ENCODE results near the gene NXPH1.

The NXPH1 gene

DNA sequence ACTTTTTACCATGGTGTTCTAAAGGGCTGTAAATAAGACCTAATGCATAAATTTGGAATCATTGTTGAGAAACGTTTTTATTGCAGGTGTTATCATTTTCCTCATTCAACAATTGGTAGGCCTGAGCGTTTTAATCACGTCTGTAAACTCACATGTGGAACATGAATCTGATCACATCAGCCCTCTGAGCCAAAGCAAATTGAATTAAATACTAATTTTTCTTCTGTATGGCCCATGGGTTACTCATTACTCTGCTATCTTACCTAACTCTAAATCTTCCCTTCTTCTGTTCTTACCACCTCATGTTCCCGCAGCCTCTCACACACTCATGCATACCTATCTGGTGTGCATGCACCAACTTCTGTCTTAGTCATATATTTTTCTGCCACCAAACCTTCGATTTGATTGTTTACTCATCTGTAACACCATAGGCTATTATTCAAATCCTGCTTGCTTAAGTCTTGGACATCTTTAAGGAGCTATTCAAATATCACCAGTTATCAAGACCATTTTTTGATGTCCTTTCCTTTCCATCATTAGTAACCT lies 82.3 kb downstream of the NXPH1 start:
- Histone ChIP-seq H3K4me3 (ENCODE audit: low read depth in 1 of 2, low read length in 2 of 2) (no peak overlapping the region), H3K9me3 (ENCODE audit: low read length) (no peaks in the 10 kb centered on the region), H3K27ac (ENCODE audit: low read depth, low read length) (no peak overlapping the region), H3K27me3 (ENCODE audit: control insufficient read depth in 1 of 2, insufficient read depth in 2 of 2, low read length in 2 of 2) (no peaks in the 10 kb centered on the region), H3K9ac (ENCODE audit: low read length) (no peak overlapping the region), H3K4me1 (ENCODE audit: insufficient read depth, low read length) (no peaks in the 10 kb centered on the region), H3K36me3 (ENCODE audit: insufficient read depth, low read length) (no peaks in the 10 kb centered on the region)

DNA sequence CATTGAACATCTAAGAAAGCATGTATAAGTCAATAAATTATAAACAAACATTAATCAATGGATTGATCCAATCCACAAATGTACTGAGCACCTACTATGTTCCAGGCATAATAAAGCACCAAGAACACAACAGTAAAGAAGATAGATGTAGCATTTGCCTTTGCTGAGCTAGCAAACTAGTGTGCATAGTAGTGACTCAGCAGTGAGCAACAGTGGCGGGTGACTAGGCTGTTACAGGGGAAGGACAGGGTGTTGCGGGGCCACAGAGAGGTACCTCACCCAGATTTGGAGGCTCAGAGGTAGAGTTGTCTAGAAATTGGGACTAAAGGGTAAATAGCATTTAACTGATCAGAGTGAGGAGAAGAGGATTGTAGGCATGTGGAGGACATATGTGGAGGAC lies 83.6 kb downstream of the NXPH1 start:
- Histone ChIP-seq H3K9me3 (ENCODE audit: low read length) (no peaks in the 10 kb centered on the region), H3K27me3 (ENCODE audit: control insufficient read depth in 1 of 2, insufficient read depth in 2 of 2, low read length in 2 of 2) (no peaks in the 10 kb centered on the region), H3K27ac (ENCODE audit: low read depth, low read length) (no peak overlapping the region), H3K36me3 (ENCODE audit: insufficient read depth, low read length) (no peaks in the 10 kb centered on the region), H3K4me3 (ENCODE audit: low read depth in 1 of 2, low read length in 2 of 2) (no peak overlapping the region), H3K9ac (ENCODE audit: low read length) (no peak overlapping the region), H3K4me1 (ENCODE audit: insufficient read depth, low read length) (no peaks in the 10 kb centered on the region)

DNA sequence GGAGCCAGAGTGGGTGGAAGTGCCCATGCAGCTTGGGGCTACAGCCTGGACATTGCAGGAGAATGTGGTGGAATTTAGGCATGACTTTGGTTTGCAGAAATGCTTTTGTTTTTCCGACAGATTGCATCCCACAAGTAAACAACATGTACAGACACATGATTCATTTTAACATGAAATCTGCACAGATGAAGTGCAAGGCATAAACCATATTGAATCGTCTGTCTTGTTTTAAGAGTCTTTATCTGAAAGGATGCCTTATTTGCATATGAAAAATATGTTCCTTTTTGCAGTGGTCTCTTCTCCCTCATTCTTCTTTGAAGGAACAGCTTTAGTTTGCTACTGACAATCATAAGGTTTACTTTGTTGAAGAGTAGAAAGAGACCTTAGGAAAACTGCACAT lies 94.9 kb downstream of the NXPH1 start:
- H3K36me3 ChIP-seq (ENCODE audit: insufficient read depth, low read length) = no peaks in the 10 kb centered on the region
- no peak overlapping the region for H3K27ac ChIP-seq (ENCODE audit: low read depth, low read length)

DNA sequence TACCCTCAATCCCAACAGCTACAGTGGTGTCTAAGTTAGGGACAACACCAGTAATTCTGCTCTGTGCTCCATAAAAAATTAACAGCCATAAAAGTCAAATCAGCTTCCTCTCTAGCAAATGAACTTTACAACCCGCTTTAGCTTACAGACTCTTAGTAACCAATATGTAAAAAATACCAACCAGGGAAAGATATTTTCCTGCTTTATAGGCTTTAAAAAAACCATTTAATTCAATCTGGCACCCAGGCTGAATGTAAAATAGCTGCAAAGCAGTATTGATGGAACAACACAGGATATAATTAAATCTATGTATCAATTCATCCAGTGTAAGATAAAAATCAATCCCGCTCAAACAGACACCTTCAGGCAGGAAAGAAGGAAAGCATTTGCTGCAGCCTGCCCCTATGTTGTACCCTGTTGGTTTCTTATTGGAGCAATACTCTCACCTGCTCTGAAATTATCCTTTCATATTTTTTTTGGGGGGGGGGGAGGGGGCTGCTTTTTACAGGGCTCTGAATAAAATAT lies 98.6 kb downstream of the NXPH1 start:
- no peaks in the 10 kb centered on the region for H3K36me3 ChIP-seq (ENCODE audit: insufficient read depth, low read length)
- no peak overlapping the region for H3K4me3 ChIP-seq (ENCODE audit: low read depth in 1 of 2, low read length in 2 of 2)
- H3K27ac ChIP-seq (ENCODE audit: low read depth, low read length) = no peak overlapping the region
- no peaks in the 10 kb centered on the region for H3K27me3 ChIP-seq (ENCODE audit: control insufficient read depth in 1 of 2, insufficient read depth in 2 of 2, low read length in 2 of 2)
- no peaks in the 10 kb centered on the region for H3K4me1 ChIP-seq (ENCODE audit: insufficient read depth, low read length)
- H3K9ac ChIP-seq (ENCODE audit: low read length) = no peak overlapping the region
- H3K9me3 ChIP-seq (ENCODE audit: low read length) = no peaks in the 10 kb centered on the region

More for the DNA sequence above, 94.9 kb downstream of the NXPH1 start:
- Histone ChIP-seq H3K4me3 (ENCODE audit: low read depth in 1 of 2, low read length in 2 of 2) (no peak overlapping the region), H3K27me3 (ENCODE audit: control insufficient read depth in 1 of 2, insufficient read depth in 2 of 2, low read length in 2 of 2) (no peaks in the 10 kb centered on the region), H3K4me1 (ENCODE audit: insufficient read depth, low read length) (no peaks in the 10 kb centered on the region), H3K9ac (ENCODE audit: low read length) (no peak overlapping the region), H3K9me3 (ENCODE audit: low read length) (no peaks in the 10 kb centered on the region)

DNA sequence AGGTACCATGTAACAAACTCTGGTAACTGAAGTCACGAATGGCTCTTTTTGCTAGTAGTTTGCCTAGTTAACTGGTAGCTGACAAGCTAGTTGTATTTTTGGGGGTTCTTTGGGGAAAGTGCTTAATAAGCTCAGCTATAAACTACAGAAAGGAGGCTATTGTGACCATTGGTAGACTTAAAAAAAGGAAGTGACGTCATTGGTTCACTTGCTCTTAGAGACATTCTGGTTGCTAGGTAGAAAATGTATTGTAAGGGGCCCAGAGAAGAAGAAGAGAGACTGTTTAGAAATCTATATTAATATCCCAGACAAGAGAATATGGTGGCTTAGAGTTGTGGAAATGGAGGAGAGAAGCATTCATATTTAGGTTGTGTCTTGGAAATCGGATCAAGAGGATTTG lies 103.0 kb downstream of the NXPH1 start:
- Histone ChIP-seq H3K27me3 (ENCODE audit: control insufficient read depth in 1 of 2, insufficient read depth in 2 of 2, low read length in 2 of 2) (no peaks in the 10 kb centered on the region), H3K9me3 (ENCODE audit: low read length) (no peaks in the 10 kb centered on the region), H3K9ac (ENCODE audit: low read length) (no peak overlapping the region), H3K27ac (ENCODE audit: low read depth, low read length) (no peak overlapping the region), H3K4me3 (ENCODE audit: low read depth in 1 of 2, low read length in 2 of 2) (no peak overlapping the region), H3K36me3 (ENCODE audit: insufficient read depth, low read length) (no peaks in the 10 kb centered on the region), H3K4me1 (ENCODE audit: insufficient read depth, low read length) (no peaks in the 10 kb centered on the region)

DNA sequence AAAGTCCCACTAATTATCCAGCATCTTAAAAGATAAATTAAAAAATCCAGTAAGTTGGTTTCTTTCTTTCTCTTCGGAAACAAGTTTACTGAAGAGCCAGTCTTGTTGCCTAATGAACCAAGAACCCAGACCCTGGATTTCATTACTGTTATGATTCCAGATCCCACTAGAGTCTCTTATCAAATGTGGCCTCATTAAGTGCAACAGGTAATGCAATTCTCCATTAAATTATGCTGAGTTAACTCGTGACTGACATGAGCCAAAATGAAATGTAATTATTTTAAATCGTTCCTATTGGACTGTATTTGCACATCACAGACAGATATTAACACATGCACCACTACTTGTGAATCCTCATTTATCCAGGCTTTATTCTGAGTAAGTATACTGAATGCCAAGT lies 115.6 kb downstream of the NXPH1 start:
- H3K4me3 ChIP-seq (ENCODE audit: low read depth in 1 of 2, low read length in 2 of 2) = no peak overlapping the region
- no peaks in the 10 kb centered on the region for H3K9me3 ChIP-seq (ENCODE audit: low read length)
- H3K4me1 ChIP-seq (ENCODE audit: insufficient read depth, low read length) = no peaks in the 10 kb centered on the region
- no peak overlapping the region for H3K27ac ChIP-seq (ENCODE audit: low read depth, low read length)
- no peaks in the 10 kb centered on the region for H3K36me3 ChIP-seq (ENCODE audit: insufficient read depth, low read length)
- no peaks in the 10 kb centered on the region for H3K27me3 ChIP-seq (ENCODE audit: control insufficient read depth in 1 of 2, insufficient read depth in 2 of 2, low read length in 2 of 2)
- no peak overlapping the region for H3K9ac ChIP-seq (ENCODE audit: low read length)

DNA sequence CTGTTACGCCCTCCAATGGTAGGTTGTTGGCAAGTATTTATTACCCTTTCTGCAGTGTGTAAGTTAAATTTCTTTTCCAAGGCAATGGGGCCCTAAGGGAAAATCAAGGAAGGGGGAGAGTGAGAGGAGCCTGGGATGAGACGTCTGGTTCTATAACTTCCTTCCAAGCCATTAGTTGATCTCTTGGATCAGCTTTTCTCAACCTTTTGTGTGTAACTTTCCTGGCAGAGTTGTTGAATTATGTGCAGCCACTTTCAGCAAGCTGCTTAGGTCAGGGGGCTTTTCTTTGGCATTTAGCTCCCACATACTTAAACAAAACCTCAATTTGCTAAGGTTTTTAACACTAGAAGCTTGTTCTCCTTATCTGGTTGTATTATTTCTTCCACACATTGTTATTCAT lies 127.1 kb downstream of the NXPH1 start:
- Histone ChIP-seq H3K9ac (ENCODE audit: low read length) (no peak overlapping the region), H3K4me1 (ENCODE audit: insufficient read depth, low read length) (peaks cover 4% of the 10 kb centered on the region), H3K27ac (ENCODE audit: low read depth, low read length) (no peak overlapping the region)

DNA sequence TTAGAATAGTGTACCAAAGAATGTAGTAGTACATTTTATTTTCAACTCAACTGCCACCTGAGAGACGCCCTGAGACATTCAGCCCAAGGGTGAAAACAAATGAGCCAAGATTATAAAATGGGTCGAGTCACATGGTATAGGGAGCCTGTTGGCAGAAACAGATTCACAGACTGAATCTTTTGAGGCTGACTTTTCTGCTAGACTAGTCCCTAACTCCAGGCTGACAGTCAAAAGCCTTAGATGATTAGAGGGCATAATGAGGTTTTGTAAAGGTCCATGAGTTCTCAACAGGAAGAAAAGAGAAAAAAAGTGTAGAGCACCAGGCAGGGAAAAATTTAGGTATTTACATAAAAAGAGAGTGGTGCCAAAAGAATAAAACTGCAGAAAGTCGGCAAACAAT lies 128.0 kb downstream of the NXPH1 start:
- Histone ChIP-seq H3K27ac (ENCODE audit: low read depth, low read length) (no peak overlapping the region), H3K9me3 (ENCODE audit: low read length) (no peaks in the 10 kb centered on the region), H3K4me3 (ENCODE audit: low read depth in 1 of 2, low read length in 2 of 2) (no peak overlapping the region), H3K9ac (ENCODE audit: low read length) (no peak overlapping the region), H3K36me3 (ENCODE audit: insufficient read depth, low read length) (no peaks in the 10 kb centered on the region), H3K27me3 (ENCODE audit: control insufficient read depth in 1 of 2, insufficient read depth in 2 of 2, low read length in 2 of 2) (no peaks in the 10 kb centered on the region), H3K4me1 (ENCODE audit: insufficient read depth, low read length) (peaks cover 4% of the 10 kb centered on the region)

More for the DNA sequence above, 127.1 kb downstream of the NXPH1 start:
- H3K27me3 ChIP-seq (ENCODE audit: control insufficient read depth in 1 of 2, insufficient read depth in 2 of 2, low read length in 2 of 2) = no peaks in the 10 kb centered on the region
- H3K4me3 ChIP-seq (ENCODE audit: low read depth in 1 of 2, low read length in 2 of 2) = no peak overlapping the region
- no peaks in the 10 kb centered on the region for H3K9me3 ChIP-seq (ENCODE audit: low read length)
- H3K36me3 ChIP-seq (ENCODE audit: insufficient read depth, low read length) = no peaks in the 10 kb centered on the region

DNA sequence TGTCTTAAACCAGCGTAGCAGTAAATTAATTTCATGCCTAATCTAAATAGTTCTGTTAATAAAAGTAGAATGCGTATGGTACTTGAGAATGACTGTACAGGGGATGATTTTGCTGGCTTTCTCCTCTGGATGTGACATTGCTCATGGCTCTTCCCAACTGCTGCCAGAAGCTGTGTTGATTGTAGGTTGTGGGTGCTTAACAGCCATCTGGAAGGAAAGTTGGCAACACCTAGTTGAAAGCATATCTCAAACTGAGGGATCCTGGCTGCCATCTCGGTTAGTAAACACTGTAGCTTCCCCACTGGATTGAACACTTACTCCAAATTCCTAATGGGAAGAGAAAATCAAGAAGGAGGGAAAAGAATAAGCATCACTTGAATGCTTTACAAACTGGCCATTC lies 130.9 kb downstream of the NXPH1 start:
- no peak overlapping the region for H3K4me3 ChIP-seq (ENCODE audit: low read depth in 1 of 2, low read length in 2 of 2)
- no peaks in the 10 kb centered on the region for H3K9me3 ChIP-seq (ENCODE audit: low read length)
- no peak overlapping the region for H3K9ac ChIP-seq (ENCODE audit: low read length)
- H3K27ac ChIP-seq (ENCODE audit: low read depth, low read length) = no peak overlapping the region
- H3K27me3 ChIP-seq (ENCODE audit: control insufficient read depth in 1 of 2, insufficient read depth in 2 of 2, low read length in 2 of 2) = no peaks in the 10 kb centered on the region
- H3K4me1 ChIP-seq (ENCODE audit: insufficient read depth, low read length) = peaks cover 4% of the 10 kb centered on the region
- no peaks in the 10 kb centered on the region for H3K36me3 ChIP-seq (ENCODE audit: insufficient read depth, low read length)

DNA sequence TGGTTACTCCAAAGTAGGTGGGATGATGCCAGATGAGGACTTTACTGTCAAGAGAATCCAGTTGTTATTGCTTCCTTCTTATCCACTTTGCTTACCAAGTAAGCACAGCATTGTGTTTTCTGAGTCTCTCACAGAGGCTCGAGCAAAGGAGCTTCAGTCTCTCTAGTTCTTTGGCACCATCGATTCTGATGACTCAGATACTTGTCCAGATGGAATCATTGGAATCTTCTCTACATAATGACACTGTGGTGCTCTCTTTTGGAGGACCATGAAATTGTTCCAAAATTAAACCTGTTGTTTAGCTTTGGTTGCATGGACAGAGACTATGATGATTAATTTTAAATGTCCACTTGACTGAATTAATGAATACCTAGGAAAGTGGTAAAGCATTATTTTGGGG lies 132.6 kb downstream of the NXPH1 start:
- no peaks in the 10 kb centered on the region for H3K27me3 ChIP-seq (ENCODE audit: control insufficient read depth in 1 of 2, insufficient read depth in 2 of 2, low read length in 2 of 2)
- no peak overlapping the region for H3K27ac ChIP-seq (ENCODE audit: low read depth, low read length)
- no peaks in the 10 kb centered on the region for H3K36me3 ChIP-seq (ENCODE audit: insufficient read depth, low read length)
- no peak overlapping the region for H3K9ac ChIP-seq (ENCODE audit: low read length)
- H3K4me1 ChIP-seq (ENCODE audit: insufficient read depth, low read length) = peaks cover 4% of the 10 kb centered on the region
- H3K4me3 ChIP-seq (ENCODE audit: low read depth in 1 of 2, low read length in 2 of 2) = no peak overlapping the region
- no peaks in the 10 kb centered on the region for H3K9me3 ChIP-seq (ENCODE audit: low read length)

DNA sequence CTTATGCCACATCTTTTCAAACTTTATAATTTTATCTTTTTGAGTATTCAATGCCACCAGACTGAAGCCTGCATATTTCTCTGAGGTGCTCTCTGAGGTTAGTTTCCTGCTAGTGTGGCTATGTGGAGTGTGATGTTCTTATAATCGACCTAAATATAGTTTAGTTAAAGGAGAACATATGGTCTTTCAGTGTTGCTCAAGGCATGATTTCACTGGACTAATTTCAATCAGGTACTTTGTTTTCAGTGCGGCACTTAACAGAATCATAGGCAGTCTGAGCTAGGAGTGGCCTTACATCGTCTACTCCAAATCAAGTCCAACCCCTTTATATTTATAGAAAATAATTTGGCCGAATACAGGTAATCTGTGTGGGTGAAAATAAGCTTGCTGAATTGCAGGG lies 134.2 kb downstream of the NXPH1 start:
- H3K4me1 ChIP-seq (ENCODE audit: insufficient read depth, low read length) = peaks cover 4% of the 10 kb centered on the region
- H3K27ac ChIP-seq (ENCODE audit: low read depth, low read length) = no peak overlapping the region
- H3K36me3 ChIP-seq (ENCODE audit: insufficient read depth, low read length) = no peaks in the 10 kb centered on the region
- no peaks in the 10 kb centered on the region for H3K27me3 ChIP-seq (ENCODE audit: control insufficient read depth in 1 of 2, insufficient read depth in 2 of 2, low read length in 2 of 2)
- no peak overlapping the region for H3K9ac ChIP-seq (ENCODE audit: low read length)
- H3K9me3 ChIP-seq (ENCODE audit: low read length) = no peaks in the 10 kb centered on the region
- no peak overlapping the region for H3K4me3 ChIP-seq (ENCODE audit: low read depth in 1 of 2, low read length in 2 of 2)

DNA sequence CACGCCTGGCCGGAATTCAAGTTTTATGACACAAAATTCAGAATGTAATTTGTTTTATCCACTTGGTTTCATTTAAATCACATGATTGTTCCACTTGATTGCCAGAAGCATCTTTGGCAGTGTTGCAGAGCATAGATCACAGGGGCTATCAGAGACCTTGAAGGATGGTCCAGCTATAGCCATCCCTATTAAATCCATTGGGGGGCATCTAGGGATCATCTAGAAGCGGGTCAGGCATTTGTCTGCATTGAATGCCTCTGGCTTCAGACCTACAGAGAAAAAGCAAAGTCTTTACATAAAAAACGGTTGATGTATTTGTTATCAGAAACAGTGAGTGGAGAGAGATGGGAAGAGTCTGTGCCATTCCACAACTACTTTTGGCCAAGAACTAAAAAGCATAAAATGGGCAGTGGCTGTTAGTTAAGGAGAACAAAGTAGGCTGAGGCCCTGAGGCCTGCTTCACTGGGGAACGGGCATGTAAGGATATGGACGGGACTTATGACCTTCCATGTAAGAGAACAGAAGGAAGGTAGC lies 146.3 kb downstream of the NXPH1 start:
- H3K27ac ChIP-seq (ENCODE audit: low read depth, low read length) = no peak overlapping the region
- no peaks in the 10 kb centered on the region for H3K4me1 ChIP-seq (ENCODE audit: insufficient read depth, low read length)
- no peaks in the 10 kb centered on the region for H3K9me3 ChIP-seq (ENCODE audit: low read length)
- H3K27me3 ChIP-seq (ENCODE audit: control insufficient read depth in 1 of 2, insufficient read depth in 2 of 2, low read length in 2 of 2) = no peaks in the 10 kb centered on the region
- no peak overlapping the region for H3K4me3 ChIP-seq (ENCODE audit: low read depth in 1 of 2, low read length in 2 of 2)
- H3K9ac ChIP-seq (ENCODE audit: low read length) = no peak overlapping the region
- no peaks in the 10 kb centered on the region for H3K36me3 ChIP-seq (ENCODE audit: insufficient read depth, low read length)
